ENCODE data around the gene DNM1L. TPM values are rescaled to one million over a fixed set of nuclear protein-coding genes. Genes with fewer than 3 reads are reported as not detected.
"Not testable (repeated sequence)": the region's sequence is repeated elsewhere in the genome, so short reads cannot be mapped to it uniquely, and the experiment has no call there.

The DNM1L gene
- total RNA-seq, 1 donor: 101 TPM

- H3K4me1 ChIP-seq (ENCODE audit: insufficient read depth, low read length): no peaks in the 10 kb centered on the region
- H3K9me3 ChIP-seq (ENCODE audit: low read depth, low read length): no peaks in the 10 kb centered on the region
- H3K27me3 ChIP-seq (ENCODE audit: insufficient read depth, low read length): no peaks in the 10 kb centered on the region
- no peak overlapping the region for H3K4me3 ChIP-seq (ENCODE audit: low read length)
Observed at GRCh38 chr12:32718926-32719325, 39.8 kb downstream of the DNM1L start.

- not testable (repeated sequence) for H3K4me3 ChIP-seq (ENCODE audit: low read length); H3K9me3 ChIP-seq (ENCODE audit: low read depth, low read length); H3K4me1 ChIP-seq (ENCODE audit: insufficient read depth, low read length); H3K27me3 ChIP-seq (ENCODE audit: insufficient read depth, low read length)
Observed at GRCh38 chr12:32725308-32725707, 46.2 kb downstream of the DNM1L start.

- Histone ChIP-seq H3K9me3 (ENCODE audit: low read depth, low read length) (no peaks in the 10 kb centered on the region), H3K4me3 (ENCODE audit: low read length) (no peak overlapping the region), H3K4me1 (ENCODE audit: insufficient read depth, low read length) (no peaks in the 10 kb centered on the region), H3K27me3 (ENCODE audit: insufficient read depth, low read length) (no peaks in the 10 kb centered on the region)
Observed at GRCh38 chr12:32726286-32726685, 47.2 kb downstream of the DNM1L start.

- Histone ChIP-seq H3K9me3 (ENCODE audit: low read depth, low read length) (no peaks in the 10 kb centered on the region), H3K4me1 (ENCODE audit: insufficient read depth, low read length) (no peaks in the 10 kb centered on the region), H3K4me3 (ENCODE audit: low read length) (no peak overlapping the region), H3K27me3 (ENCODE audit: insufficient read depth, low read length) (no peaks in the 10 kb centered on the region)
Observed at GRCh38 chr12:32727237-32727636, 48.1 kb downstream of the DNM1L start.

- Histone ChIP-seq H3K9me3 (ENCODE audit: low read depth, low read length) (no peaks in the 10 kb centered on the region), H3K4me3 (ENCODE audit: low read length) (no peak overlapping the region), H3K27me3 (ENCODE audit: insufficient read depth, low read length) (no peaks in the 10 kb centered on the region), H3K4me1 (ENCODE audit: insufficient read depth, low read length) (no peaks in the 10 kb centered on the region)
Observed at GRCh38 chr12:32734952-32735351, 55.9 kb downstream of the DNM1L start.

GRCh38 chr12:32736445-32736844 is 57.3 kb downstream of the DNM1L start:
- no peaks in the 10 kb centered on the region for H3K27me3 ChIP-seq (ENCODE audit: insufficient read depth, low read length)
- no peak overlapping the region for H3K4me3 ChIP-seq (ENCODE audit: low read length)

GRCh38 chr12:32737715-32738114 is 58.6 kb downstream of the DNM1L start:
- H3K27me3 ChIP-seq (ENCODE audit: insufficient read depth, low read length): no peaks in the 10 kb centered on the region
- H3K9me3 ChIP-seq (ENCODE audit: low read depth, low read length): no peaks in the 10 kb centered on the region
- H3K4me1 ChIP-seq (ENCODE audit: insufficient read depth, low read length): no peaks in the 10 kb centered on the region
- H3K4me3 ChIP-seq (ENCODE audit: low read length): no peak overlapping the region

More at GRCh38 chr12:32736445-32736844, 57.3 kb downstream of the DNM1L start:
- H3K4me1 ChIP-seq (ENCODE audit: insufficient read depth, low read length): no peaks in the 10 kb centered on the region
- H3K9me3 ChIP-seq (ENCODE audit: low read depth, low read length): no peaks in the 10 kb centered on the region

GRCh38 chr12:32739279-32739678 is 60.2 kb downstream of the DNM1L start:
- Histone ChIP-seq H3K4me3 (ENCODE audit: low read length) (no peak overlapping the region), H3K4me1 (ENCODE audit: insufficient read depth, low read length) (no peaks in the 10 kb centered on the region), H3K27me3 (ENCODE audit: insufficient read depth, low read length) (no peaks in the 10 kb centered on the region)

GRCh38 chr12:32742133-32742532 is 63.0 kb downstream of the DNM1L start:
- Histone ChIP-seq H3K9me3 (ENCODE audit: low read depth, low read length) (no peaks in the 10 kb centered on the region), H3K4me1 (ENCODE audit: insufficient read depth, low read length) (no peaks in the 10 kb centered on the region), H3K27me3 (ENCODE audit: insufficient read depth, low read length) (no peaks in the 10 kb centered on the region), H3K4me3 (ENCODE audit: low read length) (no peak overlapping the region)

More at GRCh38 chr12:32739279-32739678, 60.2 kb downstream of the DNM1L start:
- no peaks in the 10 kb centered on the region for H3K9me3 ChIP-seq (ENCODE audit: low read depth, low read length)

GRCh38 chr12:32743264-32743663 is 64.2 kb downstream of the DNM1L start:
- H3K9me3 ChIP-seq (ENCODE audit: low read depth, low read length): no peaks in the 10 kb centered on the region
- H3K27me3 ChIP-seq (ENCODE audit: insufficient read depth, low read length): no peaks in the 10 kb centered on the region
- H3K4me3 ChIP-seq (ENCODE audit: low read length): no peak overlapping the region
- H3K4me1 ChIP-seq (ENCODE audit: insufficient read depth, low read length): no peaks in the 10 kb centered on the region

- Histone ChIP-seq H3K4me1 (ENCODE audit: insufficient read depth, low read length) (peaks cover 16% of the 10 kb centered on the region), H3K4me3 (ENCODE audit: low read length) (no peak overlapping the region), H3K27me3 (ENCODE audit: insufficient read depth, low read length) (no peaks in the 10 kb centered on the region), H3K9me3 (ENCODE audit: low read depth, low read length) (no peaks in the 10 kb centered on the region)
Observed at GRCh38 chr12:32753605-32754004, 74.5 kb downstream of the DNM1L start.

- Histone ChIP-seq H3K27me3 (ENCODE audit: insufficient read depth, low read length) (no peaks in the 10 kb centered on the region), H3K9me3 (ENCODE audit: low read depth, low read length) (no peaks in the 10 kb centered on the region), H3K4me3 (ENCODE audit: low read length) (no peak overlapping the region), H3K4me1 (ENCODE audit: insufficient read depth, low read length) (peaks cover 16% of the 10 kb centered on the region)
Observed at GRCh38 chr12:32754111-32754510, 75.0 kb downstream of the DNM1L start.

GRCh38 chr12:32755051-32755653 is 76.1 kb downstream of the DNM1L start:
- Histone ChIP-seq H3K27me3 (ENCODE audit: insufficient read depth, low read length) (no peaks in the 10 kb centered on the region), H3K4me1 (ENCODE audit: insufficient read depth, low read length) (peaks cover 16% of the 10 kb centered on the region), H3K4me3 (ENCODE audit: low read length) (peak overlapping the region; percentile 93), H3K9me3 (ENCODE audit: low read depth, low read length) (no peaks in the 10 kb centered on the region)

GRCh38 chr12:32755654-32756475 is 76.8 kb downstream of the DNM1L start, which contains the start of gene YARS2:
TSS of gene YARS2 (minus strand) at chr12:32755897. CDS start at chr12:32755874, 23 bp downstream.
- Histone ChIP-seq H3K4me3 (ENCODE audit: low read length) (peak within 1 kb of the TSS; percentile 93), H3K9me3 (ENCODE audit: low read depth, low read length) (no peaks in the 10 kb centered on the region), H3K4me1 (ENCODE audit: insufficient read depth, low read length) (peaks cover 16% of the 10 kb centered on the region), H3K27me3 (ENCODE audit: insufficient read depth, low read length) (no peaks in the 10 kb centered on the region)

GRCh38 chr12:32756476-32757066 is 77.5 kb downstream of the DNM1L start:
- H3K27me3 ChIP-seq (ENCODE audit: insufficient read depth, low read length): no peaks in the 10 kb centered on the region
- no peaks in the 10 kb centered on the region for H3K9me3 ChIP-seq (ENCODE audit: low read depth, low read length)
- H3K4me3 ChIP-seq (ENCODE audit: low read length): peak overlapping the region; percentile 93
- H3K4me1 ChIP-seq (ENCODE audit: insufficient read depth, low read length): peaks cover 21% of the 10 kb centered on the region
